Stimulated activated CD4-positive, alpha-beta T cell treated with anti-CD3 and anti-CD28 coated beads, TNF-alpha, amount 100 ng/mL, for 4 hours (primary cell): ENCODE measurements around the gene PARP14.
"Not testable (repeated sequence)": the region's sequence is repeated elsewhere in the genome, so short reads cannot be mapped to it uniquely, and the experiment has no call there.

Source experiments
- DNase-seq, 3 experiments: peaks; one replicate each; pipeline ENCODE4 v3.0.0-alpha.2; 2020; ENCODE audit warnings: low read depth in 3 of 3

PARP14 gene

GRCh38 chr3:122725106-122725505 is 44.5 kb downstream of the PARP14 start:
- DNase-seq = no peak

- DNase-seq = no peak
Observed at GRCh38 chr3:122727294-122727693, 46.7 kb downstream of the PARP14 start.

GRCh38 chr3:122727766-122728165 is 47.1 kb downstream of the PARP14 start:
- DNase-seq = no peak

GRCh38 chr3:122728186-122728585 is 47.5 kb downstream of the PARP14 start:
- no peak for DNase-seq

- no peak for DNase-seq
Observed at GRCh38 chr3:122728756-122729514, 48.3 kb downstream of the PARP14 start.

GRCh38 chr3:122730240-122730639 is 49.6 kb downstream of the PARP14 start:
- no peak for DNase-seq

- DNase-seq = not testable (repeated sequence)
Observed at GRCh38 chr3:122732682-122733525, 52.3 kb downstream of the PARP14 start.

GRCh38 chr3:122739172-122739571 is 58.5 kb downstream of the PARP14 start:
- no peak for DNase-seq

GRCh38 chr3:122742234-122742633 is 61.6 kb downstream of the PARP14 start:
- DNase-seq = no peak

- no peak for DNase-seq
Observed at GRCh38 chr3:122743581-122744120, 63.0 kb downstream of the PARP14 start.

- no peak for DNase-seq
Observed at GRCh38 chr3:122745369-122746021, 64.9 kb downstream of the PARP14 start.

- not testable (repeated sequence) for DNase-seq
Observed at GRCh38 chr3:122747295-122747694, 66.7 kb downstream of the PARP14 start.

- DNase-seq = no peak
Observed at GRCh38 chr3:122748347-122748746, 67.7 kb downstream of the PARP14 start.

- no peak for DNase-seq
Observed at GRCh38 chr3:122754929-122755328, 74.3 kb downstream of the PARP14 start.

GRCh38 chr3:122755491-122755890 is 74.9 kb downstream of the PARP14 start:
- DNase-seq = no peak

GRCh38 chr3:122758877-122759560 is 78.4 kb downstream of the PARP14 start:
- no peak for DNase-seq

- DNase-seq = no peak
Observed at GRCh38 chr3:122760453-122761271, 80.0 kb downstream of the PARP14 start.

GRCh38 chr3:122766430-122766829 is 85.8 kb downstream of the PARP14 start:
- DNase-seq = no peak

- DNase-seq = no peak
Observed at GRCh38 chr3:122767540-122768372, 87.1 kb downstream of the PARP14 start.
